GM23248 (cell line): Measurements from ENCODE around the gene VIL1.

Experiments used
- EZH2 ChIP-seq: fragments of 200-600 bp; sonication (generic); IDR thresholded peaks from 2 replicates; pipeline ENCODE4 v1.6.1; 2018; ENCODE audit warnings: antibody characterized with exemption, mild to moderate bottlenecking; ENCODE audit not compliant: insufficient read depth, poor library complexity, severe bottlenecking
- EZH2phosphoT487 ChIP-seq: fragments of 200-600 bp; sonication (generic); IDR thresholded peaks from 2 replicates; pipeline ENCODE4 v1.6.1; 2018; ENCODE audit warnings: antibody characterized with exemption, moderate library complexity, mild to moderate bottlenecking, low read depth; ENCODE audit not compliant: insufficient read depth

DNA sequence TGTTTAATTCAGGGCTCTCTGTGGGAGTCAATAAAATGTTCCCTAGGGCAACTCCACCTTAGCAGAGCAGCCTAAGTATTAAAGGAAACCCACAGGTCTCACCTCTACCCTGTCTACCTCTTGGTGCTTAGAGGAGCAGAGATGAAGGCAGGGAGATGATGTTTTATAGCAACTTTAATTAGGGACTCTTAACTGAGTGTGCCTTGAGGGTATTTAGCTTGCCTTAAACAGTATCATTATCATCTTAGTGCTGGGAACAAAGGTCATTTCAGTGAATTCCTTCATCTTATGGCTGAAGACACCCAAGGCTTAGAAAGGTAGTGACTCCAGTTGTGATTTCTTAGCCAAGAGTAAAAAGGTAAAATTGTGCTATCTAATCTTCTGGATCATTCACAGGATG lies 26.7 kb downstream of the VIL1 start:
- TF ChIP-seq EZH2 (no peak), EZH2phosphoT487 (no peak)
